HT-29 (cell line): ENCODE results near the gene ARHGAP33. TPM values are rescaled to one million over a fixed set of nuclear protein-coding genes. Genes with fewer than 3 reads are reported as not detected.

Experiments used
- DNase-seq: peaks from one replicate; pipeline ENCODE4 v3.0.0-alpha.2; 2015; ENCODE audit warnings: low spot score
- total RNA-seq: library from RNA; depleted of rRNA; stranded (reverse); fragments of >200 nt; shearing (Covaris generic); gene quantifications from 2 replicates; pipeline ENCODE4 v1.2.3, GENCODE V29; 2014

Gene ARHGAP33
- total RNA-seq, 1 experiment from 2014 or later, result 4.0 TPM

GRCh38 chr19:35739275-35740107 is 35.9 kb upstream of the ARHGAP33 start:
- no peak for DNase-seq

GRCh38 chr19:35740108-35740422 is 35.3 kb upstream of the ARHGAP33 start:
- no peak for DNase-seq

GRCh38 chr19:35740423-35741202 is 34.8 kb upstream of the ARHGAP33 start:
- DNase-seq, result peak; percentile 99

GRCh38 chr19:35741203-35741515 is 34.2 kb upstream of the ARHGAP33 start:
- no peak for DNase-seq

GRCh38 chr19:35742121-35742724 is 33.1 kb upstream of the ARHGAP33 start, which contains the start of gene IGFLR1:
IGFLR1 (minus strand) TSS chr19:35742452; CDS start chr19:35741180, 1,272 bp downstream.
- no peak for DNase-seq

- DNase-seq, result no peak
These were observed 31.5 kb upstream of the ARHGAP33 start for GRCh38 chr19:35743640-35744429.

- DNase-seq, result peak; percentile 100
These were observed 30.7 kb upstream of the ARHGAP33 start for GRCh38 chr19:35744430-35745327.

- DNase-seq, result peak; percentile 100
These were observed 29.9 kb upstream of the ARHGAP33 start, which contains the start of the genes PSENEN and U2AF1L4 for GRCh38 chr19:35745328-35746086. PSENEN (plus strand) TSS chr19:35745651; CDS start chr19:35745931, 280 bp downstream. U2AF1L4 (minus strand) TSS chr19:35745418; CDS start chr19:35745391, 27 bp downstream.

- no peak for DNase-seq
These were observed 29.3 kb upstream of the ARHGAP33 start for GRCh38 chr19:35746087-35746462.

- no peak for DNase-seq
These were observed 28.8 kb upstream of the ARHGAP33 start for GRCh38 chr19:35746531-35746930.

- peak; percentile 100 for DNase-seq
These were observed 27.0 kb upstream of the ARHGAP33 start, which contains the start of gene LIN37 for GRCh38 chr19:35748106-35749020. LIN37 (plus strand) TSS chr19:35748576; CDS start chr19:35748725, 149 bp downstream.

GRCh38 chr19:35750167-35750566 is 25.2 kb upstream of the ARHGAP33 start:
- DNase-seq, result peak; percentile 88

GRCh38 chr19:35751839-35752745 is 23.3 kb upstream of the ARHGAP33 start:
- DNase-seq, result no peak

- no peak for DNase-seq
These were observed 22.5 kb upstream of the ARHGAP33 start for GRCh38 chr19:35752746-35753350.

GRCh38 chr19:35753634-35754369 is 21.6 kb upstream of the ARHGAP33 start:
- no peak for DNase-seq
